D721Med (cell line): ENCODE data around the gene ASCC2.

Experiments
- DNase-seq: peaks from one replicate; pipeline ENCODE4 v3.0.0; 2011; ENCODE audit warnings: low spot score; ENCODE audit not compliant: insufficient read length
- FAIRE-seq: peaks from 2 replicates; lab custom pipeline; 2011; peaks lifted over from hg19 to GRCh38; lab: Jason Lieb, UNC
- CTCF ChIP-seq: IDR thresholded peaks from 2 replicates; pipeline ENCODE4 v1.5.1; 2012; ENCODE audit warnings: mild to moderate bottlenecking, control low read depth; ENCODE audit not compliant: insufficient read depth; ENCODE audit errors: missing control alignments

Gene ASCC2

DNA sequence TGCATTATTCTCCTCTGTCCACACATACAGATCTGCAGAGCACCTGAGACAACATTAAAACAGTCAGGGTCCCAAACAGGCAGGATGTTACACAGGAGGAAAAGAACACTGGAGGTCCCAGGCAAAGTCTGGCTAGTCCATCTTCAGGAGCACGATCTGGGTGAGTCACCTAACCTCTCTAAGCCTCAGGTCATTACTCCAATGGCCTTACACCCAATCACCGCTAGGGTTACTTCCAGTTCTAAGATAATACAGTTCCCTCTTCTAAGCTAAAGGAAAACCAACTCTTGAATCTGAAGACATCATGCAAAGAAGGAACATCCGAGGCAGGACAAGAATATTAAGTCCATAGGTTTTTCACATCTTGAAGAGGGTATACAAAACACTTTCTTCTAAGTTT, 24.5 kb downstream of the ASCC2 start:
- DNase-seq (no peak), FAIRE-seq (no peak)
- TF ChIP-seq CTCF, result no peak

- TF ChIP-seq CTCF, result no peak
- no peak for FAIRE-seq
- DNase-seq, result no peak
These were observed 24.9 kb downstream of the ASCC2 start for GRCh38 chr22:29813126-29813525.

GRCh38 chr22:29811377-29811776, 26.7 kb downstream of the ASCC2 start:
- no peak for TF ChIP-seq CTCF
- DNase-seq (no peak), FAIRE-seq (no peak)

DNA sequence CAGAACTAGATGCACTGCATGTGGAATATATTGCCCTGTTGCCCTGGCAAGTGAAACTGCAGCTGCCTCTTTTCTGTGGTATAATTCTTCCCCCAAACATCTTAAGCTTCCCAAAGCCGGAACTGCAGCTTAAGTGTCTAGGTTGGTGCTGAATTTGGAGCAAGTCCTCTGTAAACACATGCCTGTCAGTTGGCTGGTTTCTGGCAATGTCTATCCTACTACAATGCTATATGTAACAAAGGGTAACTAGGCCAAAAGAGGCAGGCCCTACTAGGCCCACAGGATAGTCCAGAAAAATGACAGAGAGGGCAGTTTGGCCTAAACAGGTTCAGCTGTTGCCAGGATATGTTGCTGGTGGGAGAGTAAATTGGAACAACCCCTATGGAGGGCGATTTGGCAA, 27.9 kb downstream of the ASCC2 start:
- FAIRE-seq (no peak), DNase-seq (no peak)
- TF ChIP-seq CTCF, result no peak

GRCh38 chr22:29806196-29806595, 31.9 kb downstream of the ASCC2 start:
- TF ChIP-seq CTCF, result no peak
- FAIRE-seq (no peak), DNase-seq (no peak)

DNA sequence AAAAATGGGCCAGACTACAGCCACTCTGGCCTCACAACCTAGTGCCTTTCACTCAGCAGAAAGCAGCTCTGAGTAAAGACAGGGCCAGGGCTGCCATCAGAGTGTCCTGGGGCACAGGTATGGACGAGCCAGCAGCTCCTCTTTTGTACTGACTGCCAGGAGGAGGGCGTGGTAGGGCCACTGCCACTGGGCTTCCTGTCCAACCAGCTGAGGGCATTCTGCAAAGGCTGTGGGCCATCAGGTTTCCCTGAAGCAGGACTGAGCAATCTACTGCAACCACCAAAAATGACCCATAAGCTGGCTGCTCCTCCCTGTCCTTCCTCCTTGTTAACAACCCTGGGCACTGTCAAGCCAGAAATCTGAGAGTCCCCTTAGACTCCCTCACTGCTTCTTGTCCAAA, 33.1 kb downstream of the ASCC2 start:
- TF ChIP-seq CTCF, result no peak
- FAIRE-seq (no peak), DNase-seq (no peak)

DNA sequence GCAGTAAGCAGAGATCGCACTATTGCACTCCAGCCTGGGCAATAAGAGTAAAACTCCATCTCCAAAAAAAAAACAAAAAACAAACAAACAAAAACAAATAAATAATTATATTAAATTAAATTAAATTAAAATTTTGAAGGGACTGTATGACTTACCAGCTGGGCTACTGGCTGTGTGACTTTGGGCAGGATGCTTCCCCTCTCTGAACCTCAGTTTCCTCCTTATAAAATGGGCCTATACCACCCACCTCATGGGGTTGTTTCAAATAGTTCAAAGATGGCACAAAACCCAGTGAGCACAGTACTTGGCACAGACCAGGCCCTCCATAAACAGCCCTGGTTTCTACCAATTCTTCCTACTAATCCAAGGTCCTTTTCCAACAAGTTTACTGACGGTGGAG, 34.9 kb downstream of the ASCC2 start:
- no peak for TF ChIP-seq CTCF
- FAIRE-seq, result no peak
- DNase-seq, result no peak
